ENCODE data around the gene EEF1E1.

DNA sequence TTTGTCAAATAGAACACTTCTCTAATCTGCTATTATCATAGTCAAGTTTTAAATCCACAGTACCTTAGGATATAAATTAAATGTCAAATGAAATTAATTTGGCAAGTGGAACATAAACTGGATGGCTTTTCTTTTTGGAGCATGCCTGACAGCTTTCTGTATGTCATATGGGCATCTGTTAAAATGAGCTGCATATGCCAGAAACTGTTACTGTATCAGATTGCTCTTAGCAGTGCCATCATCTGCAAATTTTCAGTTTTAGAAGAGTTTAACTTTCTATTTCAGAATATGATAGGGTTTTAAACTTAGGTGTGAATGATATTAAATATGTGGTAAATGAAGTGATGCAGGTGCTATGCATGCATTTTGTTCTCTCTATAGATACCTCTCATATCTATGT is 3.4 kb upstream of the EEF1E1 start:
- TF ChIP-seq CTCF (IDR thresholded peaks at IDR 0.05; ENCODE audit: insufficient read depth, low read depth, low read length) (no peak), EZH2 (IDR thresholded peaks at IDR 0.05; ENCODE audit: insufficient read depth, low read length) (no peak)
